Measurements from ENCODE around the gene PTPRQ.
A peak's percentile ranks its signal among the peaks of the same experiment; 100 is the strongest.

The PTPRQ gene

GRCh38 chr12:80493466-80493865 is 49.4 kb downstream of the PTPRQ start:
- TF ChIP-seq CTCF (conservative IDR thresholded peaks at IDR 0.05; ENCODE audit: low read length) = no peak
- DNase-seq (ENCODE audit: low read depth) = no peak
- H3K4me3 ChIP-seq (ENCODE audit: low read length) = no peak overlapping the region

- DNase-seq (ENCODE audit: low read depth) = no peak
- TF ChIP-seq CTCF (conservative IDR thresholded peaks at IDR 0.05; ENCODE audit: low read length) = no peak
- no peak overlapping the region for H3K4me3 ChIP-seq (ENCODE audit: low read length)
These were observed 50.8 kb downstream of the PTPRQ start for GRCh38 chr12:80494836-80495235.

GRCh38 chr12:80498059-80498728 is 54.2 kb downstream of the PTPRQ start:
- TF ChIP-seq CTCF (conservative IDR thresholded peaks at IDR 0.05; ENCODE audit: low read length) = no peak
- no peak for DNase-seq (ENCODE audit: low read depth)
- no peak overlapping the region for H3K4me3 ChIP-seq (ENCODE audit: low read length)

GRCh38 chr12:80504389-80505163 is 60.5 kb downstream of the PTPRQ start:
- DNase-seq (ENCODE audit: low read depth) = peak; percentile 25
- no peak for TF ChIP-seq CTCF (conservative IDR thresholded peaks at IDR 0.05; ENCODE audit: low read length)
- H3K4me3 ChIP-seq (ENCODE audit: low read length) = no peak overlapping the region

GRCh38 chr12:80509781-80510556 is 65.9 kb downstream of the PTPRQ start:
- DNase-seq (ENCODE audit: low read depth) = peak; percentile 74
- no peak for TF ChIP-seq CTCF (conservative IDR thresholded peaks at IDR 0.05; ENCODE audit: low read length)
- no peak overlapping the region for H3K4me3 ChIP-seq (ENCODE audit: low read length)

GRCh38 chr12:80512781-80513180 is 68.7 kb downstream of the PTPRQ start:
- DNase-seq (ENCODE audit: low read depth) = no peak
- H3K4me3 ChIP-seq (ENCODE audit: low read length) = no peak overlapping the region
- no peak for TF ChIP-seq CTCF (conservative IDR thresholded peaks at IDR 0.05; ENCODE audit: low read length)

All from AG10803 (cell line).